A673 (cell line): ENCODE results near the gene UNC5A. TPM values are rescaled to one million over a fixed set of nuclear protein-coding genes. Genes with fewer than 3 reads are reported as not detected.

ENCODE experiments used
- BruUV-seq: library from RNA; stranded (reverse); fragments of 400-500 nt; replicated peaks from 2 replicates; lab custom pipeline; 2021; lab: Mats Ljungman, UMichigan
- CTCF ChIA-PET: fragments of 300-600 bp; sonication (Branson Sonifier 250); formaldehyde crosslinking; loops from one replicate; lab custom pipeline; 2022; ENCODE audit warnings: antibody characterized with exemption; lab: Charles Lee
- POLR2A ChIA-PET: fragments of 300-600 bp; sonication (Branson Sonifier 250); formaldehyde crosslinking; loops from one replicate; lab custom pipeline; 2022; ENCODE audit warnings: antibody characterized with exemption; ENCODE audit not compliant: low non-redundant PET; lab: Charles Lee
- DNase-seq: peaks from one replicate; pipeline ENCODE4 v3.0.0-alpha.2; 2015; ENCODE audit warnings: low spot score
- H3K27ac ChIP-seq: fragments of 200-600 bp; sonication (generic); 2 replicates; pipeline ENCODE4 v1.5.1; 2016; ENCODE audit warnings: mixed run types, low read depth, mild to moderate bottlenecking, mixed read lengths, antibody characterized with exemption, low read length; ENCODE audit not compliant: poor library complexity, severe bottlenecking
- H3K27me3 ChIP-seq: fragments of 200-600 bp; sonication (generic); replicated peaks from 2 replicates; pipeline ENCODE4 v1.6.1; 2017; ENCODE audit warnings: mixed run types, low read depth, mild to moderate bottlenecking, mixed read lengths, antibody characterized with exemption, low read length; ENCODE audit not compliant: insufficient read depth, poor library complexity
- H3K36me3 ChIP-seq: fragments of 200-600 bp; sonication (generic); 2 replicates; pipeline ENCODE4 v1.6.1; 2016; ENCODE audit warnings: mixed run types, mild to moderate bottlenecking, mixed read lengths, antibody characterized with exemption, low read length; ENCODE audit not compliant: insufficient read depth, poor library complexity, severe bottlenecking
- H3K4me1 ChIP-seq: fragments of 200-600 bp; sonication (generic); 2 replicates; pipeline ENCODE4 v1.6.1; 2017; ENCODE audit warnings: mixed run types, mild to moderate bottlenecking, mixed read lengths, antibody characterized with exemption, low read length; ENCODE audit not compliant: insufficient read depth, poor library complexity, severe bottlenecking
- H3K4me3 ChIP-seq: fragments of 200-600 bp; sonication (generic); 2 replicates; pipeline ENCODE4 v1.5.1; 2016; ENCODE audit warnings: low read depth, mixed run types, mild to moderate bottlenecking, mixed read lengths, low read length; ENCODE audit not compliant: poor library complexity, severe bottlenecking
- H3K9me3 ChIP-seq: fragments of 200-600 bp; sonication (generic); 2 replicates; pipeline ENCODE4 v1.6.1; 2016; ENCODE audit warnings: mixed run types, low read depth, mild to moderate bottlenecking, mixed read lengths, antibody characterized with exemption, low read length; ENCODE audit not compliant: poor library complexity, severe bottlenecking
- CTCF ChIP-seq: fragments of 300-800, 200-600 bp; sonication (generic); conservative IDR thresholded peaks from 2 replicates; pipeline ENCODE4 v1.5.1; 2017; ENCODE audit warnings: low read depth, mild to moderate bottlenecking, antibody characterized with exemption, low read length, moderate library complexity, mixed read lengths
- EZH2 ChIP-seq: fragments of 200-600 bp; sonication (generic); IDR thresholded peaks from 2 replicates; pipeline ENCODE4 v1.6.1; 2017; ENCODE audit warnings: borderline replicate concordance, low read depth, mild to moderate bottlenecking, mixed read lengths, antibody characterized with exemption, low read length; ENCODE audit not compliant: poor library complexity, severe bottlenecking
- intact Hi-C: fragments of 100-400 bp; cut with micrococcal nuclease; formaldehyde crosslinking; loops from one replicate; pipeline ENCODE4 v1.10.0; 2022; ENCODE audit not compliant: unreplicated experiment
- total RNA-seq: library from RNA; stranded (reverse); gene quantifications from 2 replicates; pipeline ENCODE4 v1.2.3, GENCODE V29; 2021

UNC5A gene
- total RNA-seq, 1 experiment from 2014 or later, result 7.5 TPM

- Histone ChIP-seq H3K4me3 (no peak overlapping the region), H3K27ac (no peak overlapping the region), H3K27me3 (no peaks in the 10 kb centered on the region), H3K36me3 (no peaks in the 10 kb centered on the region), H3K9me3 (no peaks in the 10 kb centered on the region), H3K4me1 (no peaks in the 10 kb centered on the region)
- intact Hi-C loops, result no loop called here
- ChIA-PET CTCF (no interaction called here), POLR2A (interaction anchor here (0.8 kb wide), 1 partner anchor 33 kb away, joined by 4 read pairs; no protein-coding TSS in a partner anchor)
- no peak for DNase-seq
- BruUV-seq, result no TSS peak
- TF ChIP-seq CTCF (no peak), EZH2 (no peak)
These were observed 85.5 kb downstream of the UNC5A start for GRCh38 chr5:176895831-176896230.

GRCh38 chr5:176897263-176897662 lies 86.9 kb downstream of the UNC5A start:
- intact Hi-C loops, result no loop called here

GRCh38 chr5:176899296-176899891 lies 89.0 kb downstream of the UNC5A start, which contains the start of gene HK3:
HK3 (minus strand) TSS chr5:176899346; CDS start chr5:176896159, 3,187 bp downstream.
- TF ChIP-seq CTCF, result no peak
- no peak for TF ChIP-seq EZH2
- CTCF ChIA-PET, result interaction anchor here (0.6 kb wide), 1 partner anchor 1038 kb away, joined by 3 read pairs; no protein-coding TSS in a partner anchor

More at GRCh38 chr5:176897263-176897662, 86.9 kb downstream of the UNC5A start:
- Histone ChIP-seq H3K36me3 (no peaks in the 10 kb centered on the region), H3K4me1 (no peaks in the 10 kb centered on the region), H3K4me3 (no peak overlapping the region), H3K27ac (no peak overlapping the region), H3K27me3 (no peaks in the 10 kb centered on the region), H3K9me3 (no peaks in the 10 kb centered on the region)
- ChIA-PET CTCF (no interaction called here), POLR2A (no interaction called here)
- no TSS peak for BruUV-seq
- TF ChIP-seq EZH2, result no peak
- TF ChIP-seq CTCF, result no peak
- no peak for DNase-seq

More at GRCh38 chr5:176899296-176899891, 89.0 kb downstream of the UNC5A start, which contains the start of gene HK3:
- DNase-seq, result no peak
- H3K27ac ChIP-seq, result no peak within 1 kb of the TSS
- intact Hi-C loops, result no loop called here
- no peaks in the 10 kb centered on the region for H3K27me3 ChIP-seq
- H3K4me1 ChIP-seq, result no peaks in the 10 kb centered on the region
- no TSS peak for BruUV-seq
- POLR2A ChIA-PET, result no interaction called here
- no peak within 1 kb of the TSS for H3K4me3 ChIP-seq
- peaks cover 14% of the 10 kb centered on the region for H3K36me3 ChIP-seq
- no peaks in the 10 kb centered on the region for H3K9me3 ChIP-seq
